Activated T-helper 1 cell treated with anti-CD3 and anti-CD28 coated beads, Interleukin-12 subunit alpha, Interleukin-12 subunit beta, Interleukin-2, Interleukin-4 antibody, amounts not matched to agents 30 ng/mL and 10 ng/mL and 1 ng/mL, durations not matched to agents 14 hours and 24 hours and 36 hours (primary cell): ENCODE data around the gene NES. TPM values are rescaled to one million over a fixed set of nuclear protein-coding genes. Genes with fewer than 3 reads are reported as not detected.

Source experiments
- DNase-seq: peaks from one replicate; pipeline ENCODE4 v3.0.0; 2021; ENCODE audit warnings: low spot score
- H3K27ac Mint-ChIP-seq: one replicate; pipeline ENCODE4 v1.8.0; 2021; ENCODE audit warnings: mild to moderate bottlenecking, mixed read lengths
- H3K27me3 Mint-ChIP-seq: one replicate; pipeline ENCODE4 v1.8.0; 2022; ENCODE audit warnings: mild to moderate bottlenecking, moderate library complexity, mixed read lengths; ENCODE audit not compliant: insufficient read depth
- H3K36me3 Mint-ChIP-seq: one replicate; pipeline ENCODE4 v1.8.0; 2021; ENCODE audit warnings: low read depth, mixed read lengths
- H3K4me1 Mint-ChIP-seq: one replicate; pipeline ENCODE4 v1.8.0; 2021; ENCODE audit warnings: low read depth, mixed read lengths
- H3K4me3 Mint-ChIP-seq: one replicate; pipeline ENCODE4 v1.8.0; 2021; ENCODE audit warnings: mild to moderate bottlenecking, moderate library complexity, mixed read lengths
- H3K9me3 Mint-ChIP-seq: one replicate; pipeline ENCODE4 v1.8.0; 2021; ENCODE audit warnings: mixed read lengths
- intact Hi-C: fragments of 100-400 bp; cut with micrococcal nuclease; formaldehyde crosslinking; loops from one replicate; pipeline ENCODE4 v1.15.1; 2024
- total RNA-seq: library from RNA; stranded (reverse); gene quantifications from 2 replicates; pipeline ENCODE4 v1.2.3, GENCODE V29; 2022

NES gene
- total RNA-seq, 1 donor from 2014 or later = not detected

GRCh38 chr1:156652992-156653355 lies 24.2 kb downstream of the NES start:
- DNase-seq = no peak

GRCh38 chr1:156652131-156652991 lies 24.8 kb downstream of the NES start:
- no peak for DNase-seq
- H3K9me3 Mint-ChIP-seq = no peaks in the 10 kb centered on the region
- peaks cover 8% of the 10 kb centered on the region for H3K4me1 Mint-ChIP-seq

More at GRCh38 chr1:156652992-156653355, 24.2 kb downstream of the NES start:
- intact Hi-C loops = no loop called here
- Mint-ChIP-seq H3K27me3 (peaks cover 67% of the 10 kb centered on the region), H3K4me3 (no peak overlapping the region), H3K4me1 (peaks cover 14% of the 10 kb centered on the region), H3K36me3 (no peaks in the 10 kb centered on the region), H3K9me3 (no peaks in the 10 kb centered on the region), H3K27ac (no peak overlapping the region)

GRCh38 chr1:156648951-156649350 lies 28.3 kb downstream of the NES start:
- intact Hi-C loops = no loop called here
- H3K27me3 Mint-ChIP-seq = peaks cover 60% of the 10 kb centered on the region

More at GRCh38 chr1:156652131-156652991, 24.8 kb downstream of the NES start:
- Mint-ChIP-seq H3K27ac (no peak overlapping the region), H3K36me3 (no peaks in the 10 kb centered on the region), H3K4me3 (no peak overlapping the region), H3K27me3 (peaks cover 69% of the 10 kb centered on the region)
- intact Hi-C loops = no loop called here

GRCh38 chr1:156648496-156648895 lies 28.7 kb downstream of the NES start:
- no peaks in the 10 kb centered on the region for H3K9me3 Mint-ChIP-seq
- H3K4me3 Mint-ChIP-seq = no peak overlapping the region
- H3K4me1 Mint-ChIP-seq = peaks cover 24% of the 10 kb centered on the region
- DNase-seq = no peak
- no peak overlapping the region for H3K27ac Mint-ChIP-seq
- H3K27me3 Mint-ChIP-seq = peaks cover 63% of the 10 kb centered on the region
- peaks cover 3% of the 10 kb centered on the region for H3K36me3 Mint-ChIP-seq
- intact Hi-C loops = no loop called here

More at GRCh38 chr1:156648951-156649350, 28.3 kb downstream of the NES start:
- Mint-ChIP-seq H3K4me1 (peaks cover 20% of the 10 kb centered on the region), H3K4me3 (no peak overlapping the region), H3K9me3 (no peaks in the 10 kb centered on the region), H3K27ac (no peak overlapping the region), H3K36me3 (peaks cover 2% of the 10 kb centered on the region)
- DNase-seq = no peak

GRCh38 chr1:156647351-156647750 lies 29.9 kb downstream of the NES start:
- no peak for DNase-seq
- H3K36me3 Mint-ChIP-seq = peaks cover 5% of the 10 kb centered on the region
- intact Hi-C loops = no loop called here
- no peaks in the 10 kb centered on the region for H3K9me3 Mint-ChIP-seq
- peaks cover 67% of the 10 kb centered on the region for H3K27me3 Mint-ChIP-seq
- peaks cover 35% of the 10 kb centered on the region for H3K4me1 Mint-ChIP-seq
- H3K4me3 Mint-ChIP-seq = no peak overlapping the region
- H3K27ac Mint-ChIP-seq = no peak overlapping the region

- no peak overlapping the region for H3K27ac Mint-ChIP-seq
- no peak for DNase-seq
- peaks cover 64% of the 10 kb centered on the region for H3K27me3 Mint-ChIP-seq
- no peak overlapping the region for H3K4me3 Mint-ChIP-seq
- no peaks in the 10 kb centered on the region for H3K9me3 Mint-ChIP-seq
- H3K36me3 Mint-ChIP-seq = peaks cover 5% of the 10 kb centered on the region
- intact Hi-C loops = no loop called here
- peaks cover 37% of the 10 kb centered on the region for H3K4me1 Mint-ChIP-seq
Observed at GRCh38 chr1:156646738-156647211, 30.4 kb downstream of the NES start.

GRCh38 chr1:156645666-156646065 lies 31.5 kb downstream of the NES start:
- no peak overlapping the region for H3K27ac Mint-ChIP-seq
- no peak for DNase-seq
- intact Hi-C loops = no loop called here
- no peak overlapping the region for H3K4me3 Mint-ChIP-seq
- H3K36me3 Mint-ChIP-seq = peaks cover 5% of the 10 kb centered on the region
- peaks cover 42% of the 10 kb centered on the region for H3K4me1 Mint-ChIP-seq
- H3K9me3 Mint-ChIP-seq = no peaks in the 10 kb centered on the region
- peaks cover 73% of the 10 kb centered on the region for H3K27me3 Mint-ChIP-seq

- intact Hi-C loops = no loop called here
- H3K9me3 Mint-ChIP-seq = no peaks in the 10 kb centered on the region
- no peak for DNase-seq
- H3K4me3 Mint-ChIP-seq = no peak overlapping the region
- H3K4me1 Mint-ChIP-seq = peaks cover 42% of the 10 kb centered on the region
- H3K27ac Mint-ChIP-seq = no peak overlapping the region
- H3K27me3 Mint-ChIP-seq = peaks cover 75% of the 10 kb centered on the region
- H3K36me3 Mint-ChIP-seq = peaks cover 5% of the 10 kb centered on the region
Observed at GRCh38 chr1:156645056-156645455, 32.2 kb downstream of the NES start.

GRCh38 chr1:156644640-156645039 lies 32.6 kb downstream of the NES start:
- no peak overlapping the region for H3K27ac Mint-ChIP-seq
- peaks cover 77% of the 10 kb centered on the region for H3K27me3 Mint-ChIP-seq
- H3K4me3 Mint-ChIP-seq = peak overlapping the region; percentile 16
- no peak for DNase-seq
- peaks cover 5% of the 10 kb centered on the region for H3K36me3 Mint-ChIP-seq
- no peaks in the 10 kb centered on the region for H3K9me3 Mint-ChIP-seq
- intact Hi-C loops = loop anchor here (1.0 kb wide), 1 partner anchor 17 kb away; no protein-coding TSS in a partner anchor
- peaks cover 42% of the 10 kb centered on the region for H3K4me1 Mint-ChIP-seq

GRCh38 chr1:156644146-156644545 lies 33.1 kb downstream of the NES start:
- peaks cover 79% of the 10 kb centered on the region for H3K27me3 Mint-ChIP-seq

GRCh38 chr1:156643778-156644092 lies 33.5 kb downstream of the NES start:
- peaks cover 42% of the 10 kb centered on the region for H3K4me1 Mint-ChIP-seq
- peak overlapping the region; percentile 0 for H3K27ac Mint-ChIP-seq
- intact Hi-C loops = loop anchor here (1.0 kb wide), 1 partner anchor 16 kb away; no protein-coding TSS in a partner anchor
- peaks cover 79% of the 10 kb centered on the region for H3K27me3 Mint-ChIP-seq
- peaks cover 5% of the 10 kb centered on the region for H3K36me3 Mint-ChIP-seq
- DNase-seq = peak; percentile 46
- H3K9me3 Mint-ChIP-seq = no peaks in the 10 kb centered on the region
- H3K4me3 Mint-ChIP-seq = peak overlapping the region; percentile 3

More at GRCh38 chr1:156644146-156644545, 33.1 kb downstream of the NES start:
- no peak for DNase-seq
- Mint-ChIP-seq H3K27ac (no peak overlapping the region), H3K36me3 (peaks cover 5% of the 10 kb centered on the region), H3K9me3 (no peaks in the 10 kb centered on the region), H3K4me1 (peaks cover 42% of the 10 kb centered on the region), H3K4me3 (no peak overlapping the region)
- intact Hi-C loops = loop anchor here (1.0 kb wide), 1 partner anchor 17 kb away; no protein-coding TSS in a partner anchor

- peak overlapping the region; percentile 45 for H3K4me3 Mint-ChIP-seq
- DNase-seq = no peak
- H3K27me3 Mint-ChIP-seq = peaks cover 81% of the 10 kb centered on the region
- intact Hi-C loops = no loop called here
- H3K27ac Mint-ChIP-seq = peak overlapping the region; percentile 0
- peaks cover 5% of the 10 kb centered on the region for H3K36me3 Mint-ChIP-seq
- peaks cover 42% of the 10 kb centered on the region for H3K4me1 Mint-ChIP-seq
- H3K9me3 Mint-ChIP-seq = no peaks in the 10 kb centered on the region
Observed at GRCh38 chr1:156643049-156643777, 34.0 kb downstream of the NES start.
